ENCODE results near the gene SMIM9.

GRCh38 chrX:154821523-154821922 lies 12.9 kb downstream of the SMIM9 start:
- TF ChIP-seq CTCF (IDR thresholded peaks at IDR 0.05) (no peak), REST (IDR thresholded peaks at IDR 0.05; ENCODE audit: low read depth, low read length) (no peak), POLR2AphosphoS5 (IDR thresholded peaks at IDR 0.05; ENCODE audit: low read depth, low read length) (no peak), EP300 (IDR thresholded peaks at IDR 0.05; ENCODE audit: borderline replicate concordance in 1 of 2, low read depth in 1 of 2, low read length in 1 of 2) (no peak), FOSL2 (IDR thresholded peaks at IDR 0.05; ENCODE audit: borderline replicate concordance, low read depth) (no peak), ELF1 (IDR thresholded peaks at IDR 0.05) (no peak), NFIC (IDR thresholded peaks at IDR 0.05; ENCODE audit: borderline replicate concordance) (no peak), NRF1 (IDR thresholded peaks at IDR 0.05; ENCODE audit: low read depth, low read length) (no peak)

Measured in SK-N-SH (cell line).